Measurements from ENCODE around the gene PTPRZ1. TPM values are rescaled to one million over a fixed set of nuclear protein-coding genes. Genes with fewer than 3 reads are reported as not detected.

Gene PTPRZ1
- total and polyA plus RNA-seq, 4 donors = 1.1 to 11.6 (median 2.9) TPM

GRCh38 chr7:121919986-121920385 lies 47.0 kb downstream of the PTPRZ1 start:
- WGBS, 2 donors = 67 to 76% methylated on average over 3 of the region's 3 CpGs
- Histone ChIP-seq H3K4me1 (ENCODE audit: control insufficient read depth in 5 of 5, insufficient read depth in 5 of 5, low read length in 5 of 5) (no peaks in the 10 kb centered on the region), H3K36me3 (ENCODE audit: control insufficient read depth in 4 of 4, insufficient read depth in 4 of 4, low read length in 4 of 4) (no peaks in the 10 kb centered on the region), H3K27me3 (ENCODE audit: control insufficient read depth in 3 of 3, insufficient read depth in 3 of 3, low read length in 2 of 3) (no peaks in the 10 kb centered on the region), H3K9ac (ENCODE audit: insufficient read depth in 1 of 2, low read length in 2 of 2) (no peak overlapping the region), H3K4me3 (no peak overlapping the region), H3K27ac (ENCODE audit: low read depth in 1 of 2, low read length in 1 of 2) (no peak overlapping the region), H3K9me3 (ENCODE audit: control insufficient read depth in 4 of 4, insufficient read depth in 3 of 4, low read length in 3 of 4) (no peaks in the 10 kb centered on the region)
- DNase-seq (no peak), ATAC-seq (ENCODE audit: insufficient read depth, low FRiP score) (no peak)
- no peak for TF ChIP-seq CTCF (IDR thresholded peaks at IDR 0.05; ENCODE audit: control extremely low read depth, extremely low read depth)

GRCh38 chr7:121924269-121925186 lies 51.6 kb downstream of the PTPRZ1 start:
- H3K36me3 ChIP-seq (ENCODE audit: control insufficient read depth in 4 of 4, insufficient read depth in 4 of 4, low read length in 4 of 4) = no peaks in the 10 kb centered on the region
- H3K9me3 ChIP-seq (ENCODE audit: control insufficient read depth in 4 of 4, insufficient read depth in 3 of 4, low read length in 3 of 4) = no peaks in the 10 kb centered on the region
- H3K27me3 ChIP-seq (ENCODE audit: control insufficient read depth in 3 of 3, insufficient read depth in 3 of 3, low read length in 2 of 3) = no peaks in the 10 kb centered on the region
- no peak for DNase-seq
- WGBS, 2 donors = 73 to 75% methylated on average over 7 of the region's 7 CpGs
- no peak for ATAC-seq (ENCODE audit: insufficient read depth, low FRiP score)
- no peak overlapping the region for H3K4me3 ChIP-seq
- no peaks in the 10 kb centered on the region for H3K4me1 ChIP-seq (ENCODE audit: control insufficient read depth in 5 of 5, insufficient read depth in 5 of 5, low read length in 5 of 5)
- no peak overlapping the region for H3K9ac ChIP-seq (ENCODE audit: insufficient read depth in 1 of 2, low read length in 2 of 2)
- H3K27ac ChIP-seq (ENCODE audit: low read depth in 1 of 2, low read length in 1 of 2) = no peak overlapping the region
- TF ChIP-seq CTCF (IDR thresholded peaks at IDR 0.05; ENCODE audit: control extremely low read depth, extremely low read depth) = no peak

GRCh38 chr7:121931149-121931902 lies 58.4 kb downstream of the PTPRZ1 start:
- H3K4me3 ChIP-seq = no peak overlapping the region
- 40 to 44% methylated on average over 1 of the region's 1 CpG for WGBS, 2 donors
- DNase-seq = no peak
- ATAC-seq (ENCODE audit: insufficient read depth, low FRiP score) = no peak
- no peak overlapping the region for H3K9ac ChIP-seq (ENCODE audit: insufficient read depth in 1 of 2, low read length in 2 of 2)
- H3K9me3 ChIP-seq (ENCODE audit: control insufficient read depth in 4 of 4, insufficient read depth in 3 of 4, low read length in 3 of 4) = no peaks in the 10 kb centered on the region
- TF ChIP-seq CTCF (IDR thresholded peaks at IDR 0.05; ENCODE audit: control extremely low read depth, extremely low read depth) = no peak
- H3K27me3 ChIP-seq (ENCODE audit: control insufficient read depth in 3 of 3, insufficient read depth in 3 of 3, low read length in 2 of 3) = no peaks in the 10 kb centered on the region
- no peaks in the 10 kb centered on the region for H3K36me3 ChIP-seq (ENCODE audit: control insufficient read depth in 4 of 4, insufficient read depth in 4 of 4, low read length in 4 of 4)
- H3K27ac ChIP-seq (ENCODE audit: low read depth in 1 of 2, low read length in 1 of 2) = no peak overlapping the region
- no peaks in the 10 kb centered on the region for H3K4me1 ChIP-seq (ENCODE audit: control insufficient read depth in 5 of 5, insufficient read depth in 5 of 5, low read length in 5 of 5)

All from lung (tissue), 12 donors.